ENCODE data around the gene PSMC3. TPM values are rescaled to one million over a fixed set of nuclear protein-coding genes. Genes with fewer than 3 reads are reported as not detected.
A peak's percentile ranks its signal among the peaks of the same experiment; 100 is the strongest.

Gene PSMC3
- total and polyA plus RNA-seq, 9 of the 15 experiments (the other 6 are each of a cell fraction or from before 2014, with no cell fraction given): 44.3 to 324 (median 240) TPM

- TF ChIP-seq TGIF2 (CRISPR knock-in tag; IDR thresholded peaks at IDR 0.05): no peak
- TF ChIP-seq SIN3B (IDR thresholded peaks at IDR 0.05; ENCODE audit: low read depth): peak; percentile 95
- TF ChIP-seq, protein P1, sequence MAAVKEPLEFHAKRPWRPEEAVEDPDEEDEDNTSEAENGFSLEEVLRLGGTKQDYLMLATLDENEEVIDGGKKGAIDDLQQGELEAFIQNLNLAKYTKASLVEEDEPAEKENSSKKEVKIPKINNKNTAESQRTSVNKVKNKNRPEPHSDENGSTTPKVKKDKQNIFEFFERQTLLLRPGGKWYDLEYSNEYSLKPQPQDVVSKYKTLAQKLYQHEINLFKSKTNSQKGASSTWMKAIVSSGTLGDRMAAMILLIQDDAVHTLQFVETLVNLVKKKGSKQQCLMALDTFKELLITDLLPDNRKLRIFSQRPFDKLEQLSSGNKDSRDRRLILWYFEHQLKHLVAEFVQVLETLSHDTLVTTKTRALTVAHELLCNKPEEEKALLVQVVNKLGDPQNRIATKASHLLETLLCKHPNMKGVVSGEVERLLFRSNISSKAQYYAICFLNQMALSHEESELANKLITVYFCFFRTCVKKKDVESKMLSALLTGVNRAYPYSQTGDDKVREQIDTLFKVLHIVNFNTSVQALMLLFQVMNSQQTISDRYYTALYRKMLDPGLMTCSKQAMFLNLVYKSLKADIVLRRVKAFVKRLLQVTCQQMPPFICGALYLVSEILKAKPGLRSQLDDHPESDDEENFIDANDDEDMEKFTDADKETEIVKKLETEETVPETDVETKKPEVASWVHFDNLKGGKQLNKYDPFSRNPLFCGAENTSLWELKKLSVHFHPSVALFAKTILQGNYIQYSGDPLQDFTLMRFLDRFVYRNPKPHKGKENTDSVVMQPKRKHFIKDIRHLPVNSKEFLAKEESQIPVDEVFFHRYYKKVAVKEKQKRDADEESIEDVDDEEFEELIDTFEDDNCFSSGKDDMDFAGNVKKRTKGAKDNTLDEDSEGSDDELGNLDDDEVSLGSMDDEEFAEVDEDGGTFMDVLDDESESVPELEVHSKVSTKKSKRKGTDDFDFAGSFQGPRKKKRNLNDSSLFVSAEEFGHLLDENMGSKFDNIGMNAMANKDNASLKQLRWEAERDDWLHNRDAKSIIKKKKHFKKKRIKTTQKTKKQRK (IDR thresholded peaks at IDR 0.05; ENCODE audit: borderline replicate concordance, low read depth, low read length): no peak
- peak; percentile 50 to 62 for TF ChIP-seq NRF1 (conservative IDR thresholded peaks at IDR 0.05 in 1 of 2, IDR thresholded peaks at IDR 0.05 in 1 of 2)
- peak; percentile 92 for TF ChIP-seq KLF13 (tag; IDR thresholded peaks at IDR 0.05; ENCODE audit: borderline replicate concordance, low read depth)
- TF ChIP-seq ELF2 (CRISPR knock-in tag; IDR thresholded peaks at IDR 0.05): peak; percentile 51; the same call in 1 of the 2 replicates
- TF ChIP-seq RREB1 (CRISPR knock-in tag; IDR thresholded peaks at IDR 0.05): no peak
- TF ChIP-seq HSF4 (CRISPR knock-in tag; IDR thresholded peaks at IDR 0.05; ENCODE audit: borderline replicate concordance): no peak
- no peak for TF ChIP-seq NR2C1 (IDR thresholded peaks at IDR 0.05)
- TF ChIP-seq NR2C1 (tag; IDR thresholded peaks at IDR 0.05): no peak
- TF ChIP-seq XRCC4 (IDR thresholded peaks at IDR 0.05; ENCODE audit: extremely low read depth, insufficient read depth, insufficient read length): no peak
- TF ChIP-seq C11orf30 (IDR thresholded peaks at IDR 0.05; ENCODE audit: low read depth): peak; percentile 87
- TF ChIP-seq XRCC5 (IDR thresholded peaks at IDR 0.05; ENCODE audit: low read depth, low read length): peak; percentile 93
- no peak for TF ChIP-seq MIER1 (IDR thresholded peaks at IDR 0.05; ENCODE audit: low read depth)
- no peak for TF ChIP-seq ZNF589 (CRISPR knock-in tag; IDR thresholded peaks at IDR 0.05; ENCODE audit: low read depth)
Observed at GRCh38 chr11:47407746-47408590, 18.3 kb downstream of the PSMC3 start, which contains the start of gene SLC39A13 (continued).
